Activated CD8-positive, alpha-beta memory T cell treated with anti-CD3 and anti-CD28 coated beads, Interleukin-2, amount 10 ng/mL, durations not matched to agents 7 days and 5 days (primary cell): ENCODE measurements around the gene NKD1. TPM values are rescaled to one million over a fixed set of nuclear protein-coding genes. Genes with fewer than 3 reads are reported as not detected.
A peak's percentile ranks its signal among the peaks of the same experiment; 100 is the strongest.

Experiments used
- ATAC-seq: fragments of 150-1000 bp; cut with Tn5 transposase; one replicate; pipeline ENCODE4 v1.10.0; 2021; ENCODE audit warnings: moderate library complexity
- CTCF ChIA-PET: fragments of 350-600 bp; sonication (Branson Sonifier 250); formaldehyde crosslinking; loops from one replicate; lab custom pipeline; 2021; ENCODE audit warnings: antibody characterized with exemption; lab: Charles Lee
- DNase-seq: peaks from one replicate; pipeline ENCODE4 v3.0.0-alpha.2; 2020
- H3K27ac Mint-ChIP-seq: one replicate; pipeline ENCODE4 v1.8.0; 2021; ENCODE audit warnings: mild to moderate bottlenecking, mixed read lengths
- H3K27me3 Mint-ChIP-seq: one replicate; pipeline ENCODE4 v1.8.0; 2021; ENCODE audit warnings: mixed read lengths
- H3K36me3 Mint-ChIP-seq: one replicate; pipeline ENCODE4 v1.8.0; 2021; ENCODE audit warnings: mild to moderate bottlenecking, mixed read lengths
- H3K4me1 Mint-ChIP-seq: one replicate; pipeline ENCODE4 v1.8.0; 2021; ENCODE audit warnings: mixed read lengths
- H3K4me3 Mint-ChIP-seq: one replicate; pipeline ENCODE4 v1.8.0; 2021; ENCODE audit warnings: mild to moderate bottlenecking, moderate library complexity, mixed read lengths
- H3K9me3 Mint-ChIP-seq: one replicate; pipeline ENCODE4 v1.8.0; 2022; ENCODE audit warnings: low read depth, mixed read lengths
- total RNA-seq, 2 experiments: library from RNA; stranded (reverse); gene quantifications; one replicate each; pipeline ENCODE4 v1.2.3, GENCODE V29; 2021

The NKD1 gene
- total RNA-seq, 2 experiments from 2014 or later = 0.33 to 2.1 TPM

GRCh38 chr16:50668368-50669008 lies 120.3 kb downstream of the NKD1 start:
- CTCF ChIA-PET = interaction anchor here (0.9 to 10.0 kb wide), 17 partner anchors 9 to 644 kb away, joined by 3 to 252 read pairs (median 4); partner anchors contain the start of genes BRD7, CNEP1R1, CYLD and SNX20
- Mint-ChIP-seq H3K9me3 (peaks cover 9% of the 10 kb centered on the region), H3K4me3 (no peak overlapping the region), H3K4me1 (peaks cover 47% of the 10 kb centered on the region), H3K27me3 (no peaks in the 10 kb centered on the region), H3K36me3 (peaks cover 46% of the 10 kb centered on the region), H3K27ac (peak overlapping the region; percentile 92)
- DNase-seq (no peak), ATAC-seq (no peak)

GRCh38 chr16:50669741-50670140 lies 121.5 kb downstream of the NKD1 start:
- no peak for DNase-seq
- ATAC-seq = no peak
- Mint-ChIP-seq H3K9me3 (peaks cover 12% of the 10 kb centered on the region), H3K4me1 (peaks cover 43% of the 10 kb centered on the region), H3K27ac (no peak overlapping the region), H3K4me3 (no peak overlapping the region), H3K27me3 (no peaks in the 10 kb centered on the region), H3K36me3 (peaks cover 49% of the 10 kb centered on the region)
- CTCF ChIA-PET = interaction anchor here (1.1 to 10.0 kb wide), 7 partner anchors 8 to 342 kb away, joined by 3 to 252 read pairs (median 74); partner anchors contain the start of genes CYLD and SNX20

GRCh38 chr16:50670476-50670875 lies 122.3 kb downstream of the NKD1 start:
- CTCF ChIA-PET = interaction anchor here (1.2 to 10.0 kb wide), 7 partner anchors 8 to 343 kb away, joined by 3 to 252 read pairs (median 30); partner anchors contain the start of gene CYLD

DNA sequence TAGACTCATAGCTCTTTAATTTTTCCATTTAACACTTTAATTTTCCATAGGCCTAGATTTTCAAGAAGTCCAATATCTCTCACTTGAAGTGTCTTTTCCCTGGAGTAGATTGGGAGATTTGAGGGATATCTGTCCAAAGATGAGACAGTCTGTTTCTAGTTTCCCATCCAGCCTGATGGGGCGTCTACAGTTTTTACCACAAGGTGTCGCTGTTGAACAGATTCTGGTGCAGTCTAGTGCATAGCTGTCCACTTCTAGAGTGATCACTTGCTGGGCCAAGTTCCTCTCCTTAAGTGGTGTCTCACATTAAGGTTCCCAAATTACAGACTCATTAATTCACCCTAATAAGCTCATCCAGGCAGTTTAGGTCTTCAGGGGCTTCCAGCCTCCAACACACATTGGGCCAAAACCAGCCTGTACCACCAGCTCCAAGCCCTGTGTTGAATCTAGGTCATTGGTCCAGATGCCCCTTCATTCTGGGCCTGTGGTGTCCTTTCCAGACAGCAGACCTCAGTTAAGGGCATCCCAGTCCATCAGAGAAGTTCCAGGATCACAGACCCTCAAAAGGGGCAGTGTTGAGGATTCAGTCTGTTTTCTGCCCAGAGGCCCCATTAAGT lies 123.6 kb downstream of the NKD1 start:
- Mint-ChIP-seq H3K9me3 (peaks cover 12% of the 10 kb centered on the region), H3K27me3 (no peaks in the 10 kb centered on the region), H3K4me3 (no peak overlapping the region), H3K27ac (peak overlapping the region; percentile 9), H3K4me1 (peaks cover 36% of the 10 kb centered on the region), H3K36me3 (peaks cover 67% of the 10 kb centered on the region)
- ATAC-seq = no peak
- CTCF ChIA-PET = interaction anchor here (0.8 to 10.0 kb wide), 20 partner anchors 9 to 647 kb away, joined by 3 to 252 read pairs (median 4); partner anchors contain the start of genes CNEP1R1, CYLD and SNX20
- DNase-seq = peak; percentile 76

More at GRCh38 chr16:50670476-50670875, 122.3 kb downstream of the NKD1 start:
- Mint-ChIP-seq H3K27me3 (no peaks in the 10 kb centered on the region), H3K4me1 (peaks cover 39% of the 10 kb centered on the region), H3K4me3 (no peak overlapping the region), H3K27ac (no peak overlapping the region), H3K36me3 (peaks cover 54% of the 10 kb centered on the region), H3K9me3 (peaks cover 12% of the 10 kb centered on the region)
- no peak for ATAC-seq
- DNase-seq = no peak

- no peak overlapping the region for H3K27ac Mint-ChIP-seq
Observed at GRCh38 chr16:50673496-50674275, 125.5 kb downstream of the NKD1 start.

GRCh38 chr16:50674831-50675230 lies 126.6 kb downstream of the NKD1 start:
- H3K4me1 Mint-ChIP-seq = peaks cover 40% of the 10 kb centered on the region
- ATAC-seq = no peak

More at GRCh38 chr16:50673496-50674275, 125.5 kb downstream of the NKD1 start:
- H3K9me3 Mint-ChIP-seq = peaks cover 12% of the 10 kb centered on the region
- CTCF ChIA-PET = interaction anchor here (1.6 to 8.8 kb wide), 3 partner anchors 7 to 133 kb away, joined by 4 to 140 read pairs (median 45); no protein-coding TSS in a partner anchor
- H3K27me3 Mint-ChIP-seq = no peaks in the 10 kb centered on the region
- DNase-seq = no peak
- peaks cover 82% of the 10 kb centered on the region for H3K36me3 Mint-ChIP-seq
- no peak for ATAC-seq
- peaks cover 34% of the 10 kb centered on the region for H3K4me1 Mint-ChIP-seq
- H3K4me3 Mint-ChIP-seq = no peak overlapping the region

DNA sequence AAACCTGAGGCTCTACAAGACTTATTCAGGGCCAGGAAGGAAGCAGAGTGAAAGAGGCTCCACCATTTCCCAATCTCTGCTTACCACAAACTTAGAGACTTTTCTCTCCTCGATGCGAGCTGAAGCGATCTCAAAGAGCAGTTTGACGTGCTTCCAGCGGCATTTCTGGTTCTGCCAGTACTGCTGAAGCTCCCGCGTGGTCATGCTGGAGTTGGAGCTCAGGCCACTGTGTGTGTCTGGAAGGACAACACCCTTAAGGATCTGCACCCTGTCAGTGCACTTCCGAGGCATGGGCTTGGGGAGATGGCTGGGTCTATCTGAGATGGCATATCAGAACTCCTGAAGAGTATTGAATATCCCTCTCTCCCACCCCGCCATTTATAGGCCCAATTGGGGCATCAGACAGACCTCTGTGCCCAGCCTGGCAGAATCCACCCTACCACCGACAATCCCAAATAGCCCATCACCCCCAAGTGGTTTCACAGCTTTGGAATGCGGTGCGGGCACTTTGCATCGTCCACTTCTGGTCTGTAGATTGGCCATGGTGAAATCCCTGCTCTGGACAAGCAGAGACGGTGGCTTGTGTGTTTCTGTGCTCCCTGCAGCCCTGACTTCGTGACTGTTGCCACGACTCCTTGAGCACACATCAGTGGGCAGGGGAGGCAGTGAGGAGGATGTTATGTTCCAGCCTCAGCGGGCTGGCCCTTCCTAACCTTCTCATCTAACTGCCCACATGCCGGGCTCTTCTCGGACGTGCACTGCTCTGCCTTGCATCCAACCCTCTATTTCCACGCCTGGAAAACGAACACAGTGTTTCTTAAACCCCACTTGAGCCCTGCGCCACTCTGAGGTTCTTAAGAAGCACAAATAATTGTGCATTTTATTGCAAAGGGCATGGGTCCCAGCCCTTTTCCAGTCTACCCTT lies 127.8 kb downstream of the NKD1 start:
- Mint-ChIP-seq H3K9me3 (peaks cover 12% of the 10 kb centered on the region), H3K27me3 (no peaks in the 10 kb centered on the region), H3K4me1 (peaks cover 45% of the 10 kb centered on the region)

More at GRCh38 chr16:50674831-50675230, 126.6 kb downstream of the NKD1 start:
- Mint-ChIP-seq H3K27ac (no peak overlapping the region), H3K4me3 (no peak overlapping the region), H3K27me3 (no peaks in the 10 kb centered on the region), H3K36me3 (peaks cover 89% of the 10 kb centered on the region), H3K9me3 (peaks cover 12% of the 10 kb centered on the region)
- CTCF ChIA-PET = interaction anchor here (1.1 to 8.8 kb wide), 5 partner anchors 8 to 463 kb away, joined by 3 to 140 read pairs (median 5); no protein-coding TSS in a partner anchor
- DNase-seq = no peak

GRCh38 chr16:50676684-50677225 lies 128.6 kb downstream of the NKD1 start:
- CTCF ChIA-PET = interaction anchor here (0.5 to 8.8 kb wide), 5 partner anchors 10 to 130 kb away, joined by 3 to 140 read pairs (median 4); no protein-coding TSS in a partner anchor
- Mint-ChIP-seq H3K27me3 (no peaks in the 10 kb centered on the region), H3K27ac (peak overlapping the region; percentile 56), H3K4me1 (peaks cover 47% of the 10 kb centered on the region), H3K4me3 (no peak overlapping the region), H3K9me3 (peaks cover 9% of the 10 kb centered on the region), H3K36me3 (peaks cover 79% of the 10 kb centered on the region)
- DNase-seq (no peak), ATAC-seq (no peak)

More for the DNA sequence above, 127.8 kb downstream of the NKD1 start:
- CTCF ChIA-PET = interaction anchor here (0.8 to 8.8 kb wide), 8 partner anchors 9 to 464 kb away, joined by 3 to 140 read pairs (median 4); no protein-coding TSS in a partner anchor
- no peak overlapping the region for H3K27ac Mint-ChIP-seq
- no peak overlapping the region for H3K4me3 Mint-ChIP-seq
- ATAC-seq = no peak
- no peak for DNase-seq
- H3K36me3 Mint-ChIP-seq = peaks cover 87% of the 10 kb centered on the region

DNA sequence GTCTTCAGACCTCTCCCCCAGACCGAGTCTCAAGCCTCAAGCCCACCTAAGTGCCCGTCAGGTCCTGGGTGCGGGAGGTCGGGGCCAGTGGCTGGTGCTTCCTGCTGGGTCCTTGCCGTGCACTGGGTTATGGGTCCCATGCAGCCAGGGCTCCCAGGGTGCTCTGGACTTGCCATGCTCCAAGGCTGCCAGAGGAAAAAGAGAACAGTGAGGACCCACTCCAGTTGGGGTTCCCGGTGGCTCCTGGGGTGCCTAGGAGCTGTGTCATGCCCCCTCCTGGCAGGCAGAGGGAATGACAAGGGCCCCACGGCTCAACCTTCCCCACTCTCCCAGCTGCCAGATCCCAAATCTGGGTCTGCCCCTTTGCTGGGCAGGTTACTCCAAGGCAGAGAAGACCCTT lies 129.2 kb downstream of the NKD1 start:
- CTCF ChIA-PET = interaction anchor here (0.5 to 8.8 kb wide), 6 partner anchors 11 to 128 kb away, joined by 3 to 140 read pairs (median 6); no protein-coding TSS in a partner anchor
- no peak for DNase-seq
- Mint-ChIP-seq H3K4me1 (peaks cover 52% of the 10 kb centered on the region), H3K9me3 (peaks cover 9% of the 10 kb centered on the region), H3K4me3 (no peak overlapping the region), H3K27ac (peak overlapping the region; percentile 61), H3K36me3 (peaks cover 73% of the 10 kb centered on the region), H3K27me3 (no peaks in the 10 kb centered on the region)
- ATAC-seq = no peak

- DNase-seq (no peak), ATAC-seq (no peak)
- Mint-ChIP-seq H3K4me3 (peak overlapping the region; percentile 28), H3K36me3 (peaks cover 64% of the 10 kb centered on the region), H3K27ac (peak overlapping the region; percentile 70), H3K9me3 (peaks cover 3% of the 10 kb centered on the region), H3K27me3 (no peaks in the 10 kb centered on the region), H3K4me1 (peaks cover 63% of the 10 kb centered on the region)
- CTCF ChIA-PET = interaction anchor here (0.7 to 8.8 kb wide), 9 partner anchors 12 to 653 kb away, joined by 3 to 140 read pairs (median 4); partner anchors contain the start of genes CNEP1R1 and CYLD
Observed at GRCh38 chr16:50678531-50678930, 130.3 kb downstream of the NKD1 start.

DNA sequence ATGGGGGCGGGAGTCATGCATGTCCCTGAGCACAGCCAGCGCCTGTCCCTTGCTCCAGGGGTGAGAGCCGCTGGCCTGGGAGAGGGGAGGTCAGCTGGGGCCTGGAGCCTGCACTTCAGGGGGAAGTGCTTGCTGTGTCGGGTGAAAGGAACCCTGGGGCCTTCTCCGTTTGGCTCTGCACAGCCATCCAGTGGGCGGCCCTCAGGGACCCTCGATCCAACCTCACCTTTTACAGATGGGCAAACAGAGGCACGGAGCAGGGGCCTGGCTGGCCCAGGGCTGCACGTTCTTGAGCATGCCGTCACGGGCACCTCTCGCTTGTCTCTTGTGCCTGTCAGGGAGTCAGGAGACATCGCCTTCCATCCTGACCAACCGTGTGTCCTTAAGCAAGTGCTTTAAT lies 131.1 kb downstream of the NKD1 start:
- Mint-ChIP-seq H3K9me3 (no peaks in the 10 kb centered on the region), H3K4me1 (peaks cover 70% of the 10 kb centered on the region), H3K36me3 (peaks cover 58% of the 10 kb centered on the region), H3K4me3 (peak overlapping the region; percentile 81), H3K27me3 (no peaks in the 10 kb centered on the region), H3K27ac (peak overlapping the region; percentile 93)
- ATAC-seq (no peak), DNase-seq (no peak)
- CTCF ChIA-PET = interaction anchor here (1.3 to 8.8 kb wide), 8 partner anchors 8 to 654 kb away, joined by 3 to 140 read pairs (median 13); partner anchors contain the start of genes CNEP1R1 and CYLD
